Esophagus (tissue), 2 donors: ENCODE results near the gene LAMA1. TPM values are rescaled to one million over a fixed set of nuclear protein-coding genes. Genes with fewer than 3 reads are reported as not detected.

Experiments
- H3K27ac ChIP-seq, 2 donors: one replicate each; pipeline ENCODE4 v1.5.1; 2013; ENCODE audit warnings: low read depth in 2 of 2, mild to moderate bottlenecking in 2 of 2, inconsistent platforms in 1 of 2, low read length in 1 of 2, moderate library complexity in 1 of 2
- H3K27me3 ChIP-seq, 2 donors: one replicate each; pipeline ENCODE4 v1.6.1; 2013; ENCODE audit warnings: low read length in 2 of 2, control low read depth in 1 of 2, mild to moderate bottlenecking in 1 of 2; ENCODE audit not compliant: insufficient read depth in 2 of 2, control insufficient read depth in 1 of 2
- H3K36me3 ChIP-seq, 2 donors: one replicate each; pipeline ENCODE4 v1.6.1; 2013; ENCODE audit warnings: low read length in 1 of 2; ENCODE audit not compliant: control insufficient read depth in 2 of 2, insufficient read depth in 2 of 2
- H3K4me1 ChIP-seq, 2 donors: one replicate each; pipeline ENCODE4 v1.6.1; 2013; ENCODE audit warnings: low read length in 1 of 2; ENCODE audit not compliant: control insufficient read depth in 2 of 2, insufficient read depth in 2 of 2
- H3K4me3 ChIP-seq, 2 donors: one replicate each; pipeline ENCODE4 v1.5.1; 2013; ENCODE audit warnings: low read length in 2 of 2, mild to moderate bottlenecking in 2 of 2, low read depth in 1 of 2, moderate library complexity in 1 of 2
- H3K9me3 ChIP-seq, 2 donors: one replicate each; pipeline ENCODE4 v1.6.1; 2013; ENCODE audit warnings: mild to moderate bottlenecking in 2 of 2, low read depth in 1 of 2, low read length in 1 of 2, moderate library complexity in 1 of 2; ENCODE audit not compliant: control insufficient read depth in 2 of 2, insufficient read depth in 1 of 2
- WGBS, 2 donors: extraction: QIAGEN DNeasy Blood & Tissue Kit; methylation state at CpG; one replicate each; pipeline ENCODE4 v1.1.7; 2013; 5-methylcytosine and 5-hydroxymethylcytosine counted together
- polyA plus RNA-seq, 2 donors: library from polyadenylated mRNA; stranded (reverse); fragments of 200-250 nt; gene quantifications; one replicate each; pipeline ENCODE4 v1.2.3, GENCODE V29; 2013
- donor health status: healthy with polysubstance abuse.
- donor health status: Bipolar disorder and iron deficiency.

Gene LAMA1
- polyA plus RNA-seq, 2 donors: 0.16 to 0.27 TPM

DNA sequence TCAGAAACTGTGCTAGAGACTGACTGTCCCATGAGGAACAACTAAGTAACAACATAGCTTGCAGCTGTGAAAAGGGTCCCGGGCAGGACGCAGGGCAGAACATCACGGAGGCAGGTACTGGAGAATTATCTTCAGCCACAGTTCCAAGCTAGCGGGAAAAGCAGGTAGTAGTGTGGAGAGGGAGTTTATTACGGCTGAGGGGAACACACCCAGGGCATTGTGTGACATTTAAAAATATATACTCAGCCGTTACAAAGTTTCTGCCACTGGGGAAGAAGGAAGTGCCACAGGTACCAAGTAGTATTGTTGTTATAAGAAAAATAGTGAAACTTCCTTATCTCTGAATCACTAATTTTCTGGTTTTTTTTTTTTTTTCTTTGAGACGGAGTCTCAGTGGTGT, 179.6 kb downstream of the LAMA1 start:
- 49 to 59% methylated on average over 7 of the region's 7 CpGs for WGBS, 2 donors
- Histone ChIP-seq H3K9me3 (no peaks in the 10 kb centered on the region), H3K4me1 (no peaks in the 10 kb centered on the region), H3K27ac (no peak overlapping the region), H3K36me3 (no peaks in the 10 kb centered on the region), H3K27me3 (no peaks in the 10 kb centered on the region), H3K4me3 (no peak overlapping the region)

DNA sequence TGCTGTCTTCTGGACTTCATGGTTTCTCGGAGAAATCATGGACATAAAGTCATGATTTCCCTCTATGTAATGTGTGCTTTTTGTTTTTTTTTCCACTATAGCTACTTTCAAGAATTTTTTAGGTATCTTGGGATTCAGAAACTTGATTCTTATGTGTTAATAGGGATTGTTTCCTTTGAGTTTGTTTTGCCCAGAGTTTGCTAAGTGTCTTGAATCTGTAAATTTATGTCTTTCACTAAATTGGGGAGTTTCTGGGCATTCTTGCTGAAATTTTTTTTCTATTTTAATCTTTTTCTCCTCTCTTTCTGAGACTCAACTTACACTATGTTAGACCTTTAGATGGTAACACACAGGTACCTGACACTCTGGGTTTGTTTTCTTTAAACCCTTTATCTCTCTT, 182.7 kb downstream of the LAMA1 start:
- no peaks in the 10 kb centered on the region for H3K36me3 ChIP-seq
- H3K4me3 ChIP-seq: no peak overlapping the region
- 87 to 96% methylated on average over 1 of the region's 1 CpG for WGBS, 2 donors
- H3K27me3 ChIP-seq: no peaks in the 10 kb centered on the region
- no peak overlapping the region for H3K27ac ChIP-seq
- H3K9me3 ChIP-seq: no peaks in the 10 kb centered on the region
- no peaks in the 10 kb centered on the region for H3K4me1 ChIP-seq

DNA sequence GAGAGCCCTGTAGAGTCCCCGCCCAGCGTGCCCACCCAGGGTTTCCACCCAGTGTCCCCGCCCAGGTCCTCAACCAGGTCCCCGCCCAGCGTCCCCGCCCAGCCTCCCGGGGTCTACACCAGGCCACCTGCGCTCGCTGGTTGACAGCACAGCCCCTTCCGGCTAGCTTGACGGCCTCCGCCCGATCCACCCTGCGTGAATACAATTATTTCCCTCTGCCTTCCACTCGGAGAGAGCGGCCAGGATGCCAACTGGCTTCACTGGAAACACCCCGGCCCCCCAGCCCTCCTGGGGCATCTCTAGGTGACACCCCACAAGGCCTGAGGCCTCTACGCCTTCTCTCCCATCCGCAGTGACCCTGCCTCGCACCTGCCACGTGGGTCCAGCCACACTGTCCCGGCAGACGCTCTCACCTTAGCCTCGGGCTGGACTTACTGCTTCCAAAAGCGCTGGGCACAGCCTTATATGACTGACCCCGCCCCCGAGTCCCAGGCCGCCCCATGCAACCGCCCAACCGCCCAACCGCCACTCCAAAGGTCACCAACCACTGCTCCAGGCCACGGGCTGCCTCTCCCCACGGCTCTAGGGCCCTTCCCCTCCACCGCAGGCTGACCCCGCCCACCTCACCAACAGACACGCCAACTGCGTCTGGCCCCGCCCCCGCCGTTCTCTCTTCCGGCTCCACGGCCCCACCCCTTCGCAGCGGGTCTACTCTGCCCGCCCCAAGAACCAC, 188.1 kb downstream of the LAMA1 start:
- Histone ChIP-seq H3K27me3 (no peaks in the 10 kb centered on the region), H3K36me3 (no peaks in the 10 kb centered on the region), H3K4me1 (no peaks in the 10 kb centered on the region), H3K9me3 (no peaks in the 10 kb centered on the region), H3K27ac (no peak overlapping the region), H3K4me3 (no peak overlapping the region)
- 93% methylated on average over 44 to 45 of the region's 45 CpGs for WGBS, 2 donors

DNA sequence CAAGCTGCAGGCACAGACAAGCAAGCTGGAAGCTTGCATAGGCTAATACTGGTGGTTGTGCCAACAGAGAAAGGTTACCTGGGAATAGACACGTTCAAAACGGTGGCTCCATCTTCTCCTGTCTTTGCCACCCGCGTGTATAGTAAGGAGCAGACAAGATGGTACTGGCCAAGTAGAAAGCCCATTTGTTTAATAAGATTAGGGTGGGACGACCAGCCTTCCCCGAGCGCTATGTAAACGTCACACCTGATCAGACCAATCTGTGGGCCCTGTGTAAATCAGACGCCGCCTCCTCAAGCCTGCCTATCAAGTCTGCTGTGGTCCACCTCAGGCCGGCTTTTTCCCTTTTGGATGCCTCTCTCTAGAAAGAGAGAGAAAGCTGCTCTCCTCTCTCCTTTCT, 189.2 kb downstream of the LAMA1 start:
- no peak overlapping the region for H3K27ac ChIP-seq
- no peaks in the 10 kb centered on the region for H3K4me1 ChIP-seq
- 58 to 74% methylated on average over 11 of the region's 11 CpGs for WGBS, 2 donors
- H3K27me3 ChIP-seq: no peaks in the 10 kb centered on the region
- no peak overlapping the region for H3K4me3 ChIP-seq
- no peaks in the 10 kb centered on the region for H3K36me3 ChIP-seq
- H3K9me3 ChIP-seq: no peaks in the 10 kb centered on the region

DNA sequence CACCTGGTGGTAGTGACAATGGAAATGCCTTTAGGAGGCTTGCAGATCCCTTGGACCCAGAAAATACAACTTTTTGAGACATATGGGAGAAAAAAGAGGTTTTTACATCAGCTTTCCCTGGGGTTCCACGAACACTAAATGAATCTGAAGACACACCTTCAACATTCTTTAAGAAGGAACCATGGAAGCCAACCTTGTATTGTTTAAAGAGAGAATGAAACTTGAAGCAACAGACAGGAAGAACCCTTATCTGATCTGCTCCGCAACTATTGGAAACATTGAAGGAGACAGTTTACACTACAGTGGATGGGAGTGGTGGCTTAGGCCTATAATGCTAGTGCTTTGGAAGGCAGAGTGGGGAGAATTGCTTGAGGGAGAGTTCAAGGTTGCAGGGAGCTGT, 190.4 kb downstream of the LAMA1 start:
- no peaks in the 10 kb centered on the region for H3K9me3 ChIP-seq
- no peaks in the 10 kb centered on the region for H3K36me3 ChIP-seq
- 80 to 83% methylated on average over 2 of the region's 2 CpGs for WGBS, 2 donors
- no peaks in the 10 kb centered on the region for H3K4me1 ChIP-seq
- H3K27me3 ChIP-seq: no peaks in the 10 kb centered on the region
- no peak overlapping the region for H3K27ac ChIP-seq
- H3K4me3 ChIP-seq: no peak overlapping the region

DNA sequence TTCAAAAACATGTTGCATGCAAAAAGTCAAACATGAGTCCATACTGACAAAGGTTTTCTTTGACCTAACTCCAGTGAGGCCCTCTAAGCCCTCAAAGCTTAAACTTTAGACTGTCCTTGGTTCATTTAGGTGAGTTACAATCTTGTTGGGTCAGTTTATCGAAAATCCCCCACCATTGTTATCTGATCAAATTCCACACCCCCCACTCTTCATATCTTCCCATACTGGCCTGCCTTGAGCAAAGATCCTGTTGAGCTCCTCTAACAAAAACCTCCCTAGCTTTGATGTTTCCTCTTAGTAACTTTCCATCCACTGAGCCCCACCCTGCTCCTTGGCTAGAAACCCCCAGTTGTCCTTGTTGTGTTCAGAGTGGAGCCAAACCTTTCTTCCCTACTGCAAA, 194.4 kb downstream of the LAMA1 start:
- WGBS, 2 donors: 81 to 83% methylated on average over 1 of the region's 1 CpG
- H3K9me3 ChIP-seq: no peaks in the 10 kb centered on the region

DNA sequence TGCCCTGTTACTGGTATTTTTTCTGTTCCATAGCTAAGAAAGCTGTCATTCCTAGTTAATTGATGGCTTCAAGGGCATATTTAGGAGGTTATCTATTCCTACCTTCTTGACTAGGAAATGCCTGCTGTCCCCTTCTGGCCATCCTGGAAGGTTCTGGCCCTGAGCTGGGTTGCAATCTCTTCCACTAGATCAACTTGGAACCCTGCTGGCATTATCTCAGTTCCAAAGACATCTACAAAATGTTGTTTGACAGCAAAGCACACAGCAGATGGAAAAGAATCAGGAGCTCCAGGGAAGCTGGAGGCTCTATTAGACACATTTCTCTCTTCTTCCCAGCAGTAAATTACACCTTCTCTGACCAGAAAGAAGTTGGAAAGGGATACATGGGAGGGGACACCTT, 196.0 kb downstream of the LAMA1 start:
- Histone ChIP-seq H3K4me1 (no peaks in the 10 kb centered on the region), H3K9me3 (no peaks in the 10 kb centered on the region), H3K36me3 (no peaks in the 10 kb centered on the region), H3K4me3 (no peak overlapping the region), H3K27ac (no peak overlapping the region), H3K27me3 (no peaks in the 10 kb centered on the region)

More for the DNA sequence above, 194.4 kb downstream of the LAMA1 start:
- Histone ChIP-seq H3K4me1 (no peaks in the 10 kb centered on the region), H3K27ac (no peak overlapping the region), H3K36me3 (no peaks in the 10 kb centered on the region), H3K27me3 (no peaks in the 10 kb centered on the region), H3K4me3 (no peak overlapping the region)

DNA sequence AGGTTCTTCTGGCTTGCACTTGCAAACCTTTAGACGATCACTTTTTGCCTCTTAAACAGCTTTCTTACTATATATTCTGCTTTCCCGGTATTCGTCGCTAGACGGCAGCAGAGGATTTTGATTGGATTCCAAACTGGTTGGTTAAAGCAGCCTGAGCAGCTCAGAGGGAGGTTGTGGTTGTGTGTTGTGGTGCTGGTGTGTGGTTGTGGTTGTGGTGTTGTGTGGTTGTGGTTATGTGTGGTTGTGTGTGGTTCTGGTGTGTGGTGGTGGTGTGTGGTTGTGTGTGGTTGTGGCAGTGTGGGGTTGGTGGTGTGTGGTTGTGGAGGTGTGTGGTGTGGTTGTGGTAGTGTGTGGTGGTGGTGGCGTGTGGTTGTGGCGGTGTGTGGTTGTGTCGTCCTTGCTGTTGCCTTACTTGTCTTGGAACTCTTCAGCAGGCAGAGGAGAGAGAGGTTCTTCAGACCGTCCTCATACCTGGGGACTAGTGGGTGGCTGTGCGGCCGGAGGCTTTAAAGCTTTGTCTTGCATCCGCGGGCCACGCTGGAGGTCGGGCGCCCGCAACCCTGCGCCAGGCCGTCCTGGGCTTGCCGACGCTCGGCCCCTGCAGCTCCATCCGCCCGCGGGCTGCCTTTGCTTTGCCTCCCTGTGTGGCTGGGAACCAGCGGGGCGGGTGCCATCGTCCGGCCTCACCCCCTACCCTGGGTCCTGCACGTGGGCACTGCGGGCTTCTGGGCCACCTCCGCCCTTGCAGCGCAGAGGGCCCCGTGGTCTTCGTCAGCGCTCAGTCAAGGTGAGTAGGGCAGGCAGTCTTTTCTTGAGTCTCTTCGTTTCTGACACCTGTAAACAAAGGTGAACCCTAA, 197.3 kb downstream of the LAMA1 start:
- Histone ChIP-seq H3K4me3 (no peak overlapping the region), H3K27ac (no peak overlapping the region), H3K36me3 (no peaks in the 10 kb centered on the region), H3K9me3 (no peaks in the 10 kb centered on the region), H3K4me1 (no peaks in the 10 kb centered on the region), H3K27me3 (no peaks in the 10 kb centered on the region)
- 75 to 76% methylated on average over 34 to 37 of the region's 37 CpGs for WGBS, 2 donors

DNA sequence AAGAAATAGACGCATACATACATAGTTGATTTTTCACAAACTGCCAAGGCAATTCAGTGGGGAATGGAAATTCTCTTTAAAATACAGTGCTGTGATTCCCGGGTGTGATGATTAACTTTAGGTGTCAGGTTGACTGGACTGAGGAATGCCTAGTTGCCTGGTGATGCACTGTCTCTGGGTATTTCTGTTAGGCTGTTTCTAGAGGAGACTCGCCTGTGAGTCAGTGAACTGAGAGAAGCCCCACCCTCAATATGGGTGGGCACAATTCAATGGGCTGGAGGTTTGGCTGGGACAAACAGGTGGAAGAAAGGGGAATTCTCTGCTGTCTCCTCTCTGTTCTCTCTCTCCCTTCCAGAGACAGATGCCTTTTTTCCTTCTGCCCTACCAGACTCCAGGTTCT, 200.5 kb downstream of the LAMA1 start:
- no peaks in the 10 kb centered on the region for H3K9me3 ChIP-seq
- no peaks in the 10 kb centered on the region for H3K27me3 ChIP-seq
- no peak overlapping the region for H3K27ac ChIP-seq
- WGBS, 2 donors: 79 to 83% methylated on average over 3 of the region's 3 CpGs
- H3K4me3 ChIP-seq: no peak overlapping the region
- H3K36me3 ChIP-seq: no peaks in the 10 kb centered on the region
- no peaks in the 10 kb centered on the region for H3K4me1 ChIP-seq
